CD4-positive, alpha-beta T cell treated with Interleukin-1 beta for 1 hour (primary cell): Measurements from ENCODE around the gene CDH22.

Source experiments
- DNase-seq, 2 donors: peaks; one replicate each; pipeline ENCODE4 v3.0.0-alpha.2; 2020 to 2022

Gene CDH22

GRCh38 chr20:46317685-46318177 lies 9.4 kb upstream of the CDH22 start:
- DNase-seq: no peak

- no peak for DNase-seq
Measured at GRCh38 chr20:46316984-46317684, 8.8 kb upstream of the CDH22 start.

- DNase-seq: no peak
Measured at GRCh38 chr20:46315311-46315710, 7.0 kb upstream of the CDH22 start.

- DNase-seq: no peak
Measured at GRCh38 chr20:46312945-46313861, 4.9 kb upstream of the CDH22 start.

- DNase-seq: no peak
Measured at GRCh38 chr20:46312075-46312944, 4.0 kb upstream of the CDH22 start.

GRCh38 chr20:46311719-46312074 lies 3.4 kb upstream of the CDH22 start:
- no peak for DNase-seq

- no peak for DNase-seq
Measured at GRCh38 chr20:46311039-46311650, 2.8 kb upstream of the CDH22 start.

GRCh38 chr20:46309945-46310344 lies 1.6 kb upstream of the CDH22 start:
- no peak for DNase-seq

GRCh38 chr20:46307999-46308257 lies 370 bp downstream of the CDH22 start:
- DNase-seq: no peak

GRCh38 chr20:46307139-46307998 lies 929 bp downstream of the CDH22 start:
- peak; percentile 74 to 76 for DNase-seq

GRCh38 chr20:46306743-46307138 lies 1.6 kb downstream of the CDH22 start:
- DNase-seq: no peak

- DNase-seq: no peak
Measured at GRCh38 chr20:46305973-46306360, 2.3 kb downstream of the CDH22 start.

- DNase-seq: no peak
Measured at GRCh38 chr20:46305331-46305972, 2.8 kb downstream of the CDH22 start.

- DNase-seq: no peak
Measured at GRCh38 chr20:46304852-46305251, 3.4 kb downstream of the CDH22 start.

- DNase-seq: no peak
Measured at GRCh38 chr20:46304361-46304760, 3.9 kb downstream of the CDH22 start.

GRCh38 chr20:46303176-46303956 lies 4.9 kb downstream of the CDH22 start:
- DNase-seq: no peak

GRCh38 chr20:46302106-46302505 lies 6.2 kb downstream of the CDH22 start:
- DNase-seq: no peak

GRCh38 chr20:46300281-46300680 lies 8.0 kb downstream of the CDH22 start:
- no peak for DNase-seq

GRCh38 chr20:46299078-46299477 lies 9.2 kb downstream of the CDH22 start:
- DNase-seq: no peak

GRCh38 chr20:46298374-46298773 lies 9.9 kb downstream of the CDH22 start:
- no peak for DNase-seq
